A673 (cell line): ENCODE results near the gene DIDO1. TPM values are rescaled to one million over a fixed set of nuclear protein-coding genes. Genes with fewer than 3 reads are reported as not detected.

Experiments used
- BruUV-seq: library from RNA; stranded (reverse); fragments of 400-500 nt; replicated peaks from 2 replicates; lab custom pipeline; 2021; lab: Mats Ljungman, UMichigan
- CTCF ChIA-PET: fragments of 300-600 bp; sonication (Branson Sonifier 250); formaldehyde crosslinking; loops from one replicate; lab custom pipeline; 2022; ENCODE audit warnings: antibody characterized with exemption; lab: Charles Lee
- POLR2A ChIA-PET: fragments of 300-600 bp; sonication (Branson Sonifier 250); formaldehyde crosslinking; loops from one replicate; lab custom pipeline; 2022; ENCODE audit warnings: antibody characterized with exemption; ENCODE audit not compliant: low non-redundant PET; lab: Charles Lee
- DNase-seq: peaks from one replicate; pipeline ENCODE4 v3.0.0-alpha.2; 2015; ENCODE audit warnings: low spot score
- H3K27ac ChIP-seq: fragments of 200-600 bp; sonication (generic); 2 replicates; pipeline ENCODE4 v1.5.1; 2016; ENCODE audit warnings: mixed run types, low read depth, mild to moderate bottlenecking, mixed read lengths, antibody characterized with exemption, low read length; ENCODE audit not compliant: poor library complexity, severe bottlenecking
- H3K27me3 ChIP-seq: fragments of 200-600 bp; sonication (generic); replicated peaks from 2 replicates; pipeline ENCODE4 v1.6.1; 2017; ENCODE audit warnings: mixed run types, low read depth, mild to moderate bottlenecking, mixed read lengths, antibody characterized with exemption, low read length; ENCODE audit not compliant: insufficient read depth, poor library complexity
- H3K36me3 ChIP-seq: fragments of 200-600 bp; sonication (generic); 2 replicates; pipeline ENCODE4 v1.6.1; 2016; ENCODE audit warnings: mixed run types, mild to moderate bottlenecking, mixed read lengths, antibody characterized with exemption, low read length; ENCODE audit not compliant: insufficient read depth, poor library complexity, severe bottlenecking
- H3K4me1 ChIP-seq: fragments of 200-600 bp; sonication (generic); 2 replicates; pipeline ENCODE4 v1.6.1; 2017; ENCODE audit warnings: mixed run types, mild to moderate bottlenecking, mixed read lengths, antibody characterized with exemption, low read length; ENCODE audit not compliant: insufficient read depth, poor library complexity, severe bottlenecking
- H3K4me3 ChIP-seq: fragments of 200-600 bp; sonication (generic); 2 replicates; pipeline ENCODE4 v1.5.1; 2016; ENCODE audit warnings: low read depth, mixed run types, mild to moderate bottlenecking, mixed read lengths, low read length; ENCODE audit not compliant: poor library complexity, severe bottlenecking
- H3K9me3 ChIP-seq: fragments of 200-600 bp; sonication (generic); 2 replicates; pipeline ENCODE4 v1.6.1; 2016; ENCODE audit warnings: mixed run types, low read depth, mild to moderate bottlenecking, mixed read lengths, antibody characterized with exemption, low read length; ENCODE audit not compliant: poor library complexity, severe bottlenecking
- EZH2 ChIP-seq: fragments of 200-600 bp; sonication (generic); IDR thresholded peaks from 2 replicates; pipeline ENCODE4 v1.6.1; 2017; ENCODE audit warnings: borderline replicate concordance, low read depth, mild to moderate bottlenecking, mixed read lengths, antibody characterized with exemption, low read length; ENCODE audit not compliant: poor library complexity, severe bottlenecking
- intact Hi-C: fragments of 100-400 bp; cut with micrococcal nuclease; formaldehyde crosslinking; loops from one replicate; pipeline ENCODE4 v1.10.0; 2022; ENCODE audit not compliant: unreplicated experiment
- total RNA-seq: library from RNA; stranded (reverse); gene quantifications from 2 replicates; pipeline ENCODE4 v1.2.3, GENCODE V29; 2021
- TF ChIP-seq, protein P1 (sequence below): fragments of 300-800, 200-600 bp; sonication (generic); conservative IDR thresholded peaks from 2 replicates; pipeline ENCODE4 v1.5.1; 2017; ENCODE audit warnings: low read depth, mild to moderate bottlenecking, antibody characterized with exemption, low read length, moderate library complexity, mixed read lengths

DIDO1 gene
- total RNA-seq, 1 experiment from 2014 or later: 64.4 TPM

DNA sequence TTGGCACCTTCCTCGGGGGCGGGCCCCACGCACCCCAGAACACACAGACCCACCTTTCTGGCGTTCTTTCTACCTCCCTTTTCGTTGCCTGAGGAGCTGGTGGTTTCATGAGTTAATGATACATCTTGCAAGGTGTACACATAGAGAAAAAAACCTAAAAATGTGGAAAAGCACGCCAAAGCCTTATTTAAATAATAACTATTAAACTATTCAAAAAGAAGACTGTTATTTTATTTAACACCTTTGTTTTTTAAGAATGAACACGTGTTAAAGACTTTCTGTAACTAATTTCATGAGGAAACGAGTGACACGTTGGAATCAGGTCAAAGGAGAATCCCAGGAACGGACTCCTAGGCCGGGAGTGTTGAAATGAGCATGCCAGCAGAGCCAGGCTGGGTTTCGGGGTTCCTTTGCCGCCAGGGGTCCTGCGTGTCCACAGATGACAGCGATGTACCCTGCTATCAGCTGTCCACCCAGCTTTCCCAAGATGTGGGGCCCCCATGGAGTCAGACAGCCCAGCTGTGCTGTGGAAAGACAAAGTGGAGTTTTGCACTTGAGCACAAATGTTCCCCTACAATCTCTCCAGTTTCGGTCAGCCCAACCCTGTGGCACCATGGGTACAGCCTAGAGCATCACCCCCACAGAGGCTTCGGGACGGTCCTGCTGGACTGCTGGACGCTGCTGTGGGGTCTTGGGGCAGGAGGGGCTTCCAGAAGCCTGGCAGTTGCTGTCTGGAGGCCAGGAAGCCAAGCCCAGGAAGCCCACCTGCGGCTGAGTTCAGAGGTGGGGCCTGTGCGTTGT, 42.3 kb upstream of the DIDO1 start:
- H3K9me3 ChIP-seq: no peaks in the 10 kb centered on the region
- no peak overlapping the region for H3K27ac ChIP-seq
- ChIA-PET POLR2A (no interaction called here), CTCF (no interaction called here)
- no peaks in the 10 kb centered on the region for H3K36me3 ChIP-seq
- BruUV-seq: no TSS peak
- intact Hi-C loops: no loop called here
- DNase-seq: no peak
- H3K27me3 ChIP-seq: peaks cover 10% of the 10 kb centered on the region
- no peak overlapping the region for H3K4me3 ChIP-seq
- no peaks in the 10 kb centered on the region for H3K4me1 ChIP-seq
- TF ChIP-seq EZH2: no peak
- TF ChIP-seq, protein P1, sequence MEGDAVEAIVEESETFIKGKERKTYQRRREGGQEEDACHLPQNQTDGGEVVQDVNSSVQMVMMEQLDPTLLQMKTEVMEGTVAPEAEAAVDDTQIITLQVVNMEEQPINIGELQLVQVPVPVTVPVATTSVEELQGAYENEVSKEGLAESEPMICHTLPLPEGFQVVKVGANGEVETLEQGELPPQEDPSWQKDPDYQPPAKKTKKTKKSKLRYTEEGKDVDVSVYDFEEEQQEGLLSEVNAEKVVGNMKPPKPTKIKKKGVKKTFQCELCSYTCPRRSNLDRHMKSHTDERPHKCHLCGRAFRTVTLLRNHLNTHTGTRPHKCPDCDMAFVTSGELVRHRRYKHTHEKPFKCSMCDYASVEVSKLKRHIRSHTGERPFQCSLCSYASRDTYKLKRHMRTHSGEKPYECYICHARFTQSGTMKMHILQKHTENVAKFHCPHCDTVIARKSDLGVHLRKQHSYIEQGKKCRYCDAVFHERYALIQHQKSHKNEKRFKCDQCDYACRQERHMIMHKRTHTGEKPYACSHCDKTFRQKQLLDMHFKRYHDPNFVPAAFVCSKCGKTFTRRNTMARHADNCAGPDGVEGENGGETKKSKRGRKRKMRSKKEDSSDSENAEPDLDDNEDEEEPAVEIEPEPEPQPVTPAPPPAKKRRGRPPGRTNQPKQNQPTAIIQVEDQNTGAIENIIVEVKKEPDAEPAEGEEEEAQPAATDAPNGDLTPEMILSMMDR: no peak

DNA sequence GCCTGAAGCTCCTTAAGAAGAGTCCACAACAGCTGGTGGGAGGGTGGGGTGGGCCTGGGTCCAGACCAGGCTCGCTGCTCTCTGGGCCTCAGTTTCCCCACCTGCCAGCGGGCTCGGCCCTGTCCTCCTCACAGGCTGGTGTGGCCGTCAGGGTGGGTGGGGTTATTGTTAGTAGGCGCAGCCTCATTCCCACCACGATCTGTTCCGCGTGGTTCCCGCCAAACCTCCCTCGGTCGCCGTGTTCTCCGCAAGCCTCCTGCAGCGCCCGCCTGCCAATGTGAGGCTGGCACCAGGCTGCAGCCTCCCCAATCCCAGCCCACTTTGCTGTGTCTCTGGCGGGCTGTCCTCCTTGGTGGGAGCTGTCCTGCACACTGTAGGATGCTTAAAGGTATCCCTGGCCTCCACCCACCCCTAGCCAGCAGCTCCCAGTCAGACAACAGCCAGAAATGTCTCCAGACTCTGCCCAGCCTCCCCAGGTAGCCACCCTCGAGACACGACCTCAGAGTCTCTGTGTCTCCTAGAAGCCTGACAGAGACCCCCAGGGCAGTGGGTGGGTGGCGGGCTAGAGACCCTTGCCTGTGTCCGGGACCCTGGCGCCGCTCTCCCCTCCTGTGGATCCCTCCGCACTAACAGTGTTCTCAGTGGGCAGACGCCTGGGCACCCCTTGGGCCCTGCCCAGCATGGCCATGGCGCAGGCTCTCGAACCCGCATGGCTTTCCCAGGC, 41.5 kb upstream of the DIDO1 start:
- H3K27me3 ChIP-seq: peaks cover 3% of the 10 kb centered on the region
- no peaks in the 10 kb centered on the region for H3K4me1 ChIP-seq
- intact Hi-C loops: no loop called here
- POLR2A ChIA-PET: no interaction called here
- H3K36me3 ChIP-seq: no peaks in the 10 kb centered on the region
- no peaks in the 10 kb centered on the region for H3K9me3 ChIP-seq
- TF ChIP-seq, protein P1: no peak
- no peak for TF ChIP-seq EZH2
- DNase-seq: no peak
- no TSS peak for BruUV-seq
- CTCF ChIA-PET: no interaction called here
- H3K27ac ChIP-seq: no peak overlapping the region
- no peak overlapping the region for H3K4me3 ChIP-seq

DNA sequence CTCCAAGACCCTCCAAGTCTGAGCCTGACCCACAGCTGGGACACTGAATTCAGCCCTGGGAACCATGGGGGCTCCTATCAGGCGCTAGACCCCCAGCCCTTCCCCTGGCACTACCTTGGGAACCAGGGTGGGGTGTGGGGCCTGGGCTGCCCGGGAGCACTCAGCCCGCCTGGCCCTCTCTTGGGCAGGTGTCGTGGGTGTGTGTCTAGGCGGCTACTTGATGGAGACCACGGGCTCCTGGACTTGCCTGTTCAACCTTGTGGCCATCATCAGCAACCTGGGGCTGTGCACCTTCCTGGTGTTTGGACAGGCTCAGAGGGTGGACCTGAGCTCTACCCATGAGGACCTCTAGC, 40.8 kb upstream of the DIDO1 start:
- intact Hi-C loops: no loop called here
- H3K36me3 ChIP-seq: no peaks in the 10 kb centered on the region
- ChIA-PET POLR2A (no interaction called here), CTCF (interaction anchor here (0.6 kb wide), 1 partner anchor 46 kb away, joined by 3 read pairs; no protein-coding TSS in a partner anchor)
- no TSS peak for BruUV-seq
- H3K27me3 ChIP-seq: no peaks in the 10 kb centered on the region
- H3K4me1 ChIP-seq: no peaks in the 10 kb centered on the region
- H3K27ac ChIP-seq: no peak overlapping the region
- H3K4me3 ChIP-seq: no peak overlapping the region
- TF ChIP-seq EZH2: no peak
- TF ChIP-seq, protein P1: no peak
- no peaks in the 10 kb centered on the region for H3K9me3 ChIP-seq
- no peak for DNase-seq
